Activated effector memory CD4-positive, alpha-beta T cell treated with Interleukin-2 at 50 U/mL for 16 hours (primary cell): ENCODE measurements around the gene ZNF180.
"Not testable (repeated sequence)": the region's sequence is repeated elsewhere in the genome, so short reads cannot be mapped to it uniquely, and the experiment has no call there.

ENCODE experiments used
- DNase-seq: peaks from one replicate; pipeline ENCODE4 v3.0.0-alpha.2; 2020

ZNF180 gene

GRCh38 chr19:44496711-44497110, 3.6 kb downstream of the ZNF180 start:
- no peak for DNase-seq

GRCh38 chr19:44476559-44477408, 23.5 kb downstream of the ZNF180 start:
- no peak for DNase-seq

GRCh38 chr19:44468730-44469129, 31.6 kb downstream of the ZNF180 start:
- DNase-seq = not testable (repeated sequence)

DNA sequence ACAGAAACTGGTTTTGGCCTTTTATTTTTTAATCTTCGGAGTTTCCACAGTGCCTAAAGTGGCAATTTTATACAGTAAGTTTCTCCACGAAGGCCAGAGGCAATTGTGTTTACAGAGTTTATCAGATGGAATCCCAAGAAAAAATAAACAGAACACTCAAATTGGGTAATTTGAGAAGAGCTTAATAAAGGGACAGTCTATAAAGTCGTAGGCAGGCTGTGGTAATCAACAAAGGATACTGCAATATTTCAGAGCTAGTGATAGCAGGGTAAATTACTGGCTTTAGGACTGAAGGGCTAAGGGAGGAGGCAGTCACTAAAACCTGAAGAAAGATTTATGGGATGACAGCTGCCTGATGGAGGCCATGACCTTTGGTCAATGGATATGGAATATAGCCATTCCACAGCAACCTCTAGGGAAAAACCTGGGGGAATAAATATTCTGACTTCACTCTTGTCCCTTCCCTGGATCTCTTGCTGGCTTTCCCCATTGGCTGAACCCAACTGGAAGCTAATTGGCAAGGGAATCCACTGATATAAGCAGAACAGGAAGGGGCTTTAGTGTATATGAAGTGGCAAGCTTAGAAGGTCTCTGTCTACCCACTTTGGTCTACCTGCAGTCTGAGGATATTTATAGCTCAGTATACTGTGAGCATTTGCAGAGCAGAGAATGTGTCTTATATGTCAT, 37.6 kb downstream of the ZNF180 start:
- DNase-seq = not testable (repeated sequence)

- not testable (repeated sequence) for DNase-seq
Observed at GRCh38 chr19:44456016-44456415, 44.3 kb downstream of the ZNF180 start.

DNA sequence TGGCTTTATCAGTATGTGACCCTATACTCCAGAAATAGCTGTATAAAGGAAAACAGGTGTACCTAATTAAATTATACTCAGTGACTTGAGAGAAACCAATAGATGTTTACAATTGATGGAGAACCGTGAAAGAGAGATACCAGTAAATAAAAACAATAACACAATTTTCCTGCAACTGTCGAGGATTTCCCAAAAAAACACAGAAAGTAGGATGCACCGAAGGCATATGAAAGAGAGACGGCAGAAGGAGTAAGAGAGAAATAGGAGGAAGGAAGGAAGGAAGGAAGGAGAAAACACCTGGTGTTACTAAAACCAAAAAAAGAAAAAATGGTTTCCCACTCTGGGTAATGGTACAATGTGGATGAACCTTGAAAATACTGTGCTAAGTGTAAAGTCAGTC, 45.2 kb downstream of the ZNF180 start:
- no peak for DNase-seq

DNA sequence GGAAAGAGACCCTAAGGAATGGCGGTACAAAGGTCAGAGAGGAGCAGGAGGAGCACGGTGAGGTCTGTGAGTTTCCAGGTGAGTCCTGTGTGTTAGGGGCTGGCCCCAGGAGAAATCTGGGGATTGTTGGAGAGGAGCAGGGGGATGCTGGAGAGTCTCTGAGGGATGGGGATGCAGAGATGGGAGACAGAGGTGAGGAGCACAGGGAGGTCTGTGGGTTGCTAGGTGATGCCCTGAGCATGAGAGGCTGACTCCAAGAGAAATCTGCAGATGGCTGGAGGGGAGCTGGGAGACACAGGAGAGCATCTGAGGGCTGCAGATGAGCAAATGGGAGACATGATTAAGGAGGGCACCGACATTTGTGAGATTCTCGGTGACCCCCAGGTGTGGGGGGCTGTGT, 48.0 kb downstream of the ZNF180 start:
- DNase-seq = no peak

DNA sequence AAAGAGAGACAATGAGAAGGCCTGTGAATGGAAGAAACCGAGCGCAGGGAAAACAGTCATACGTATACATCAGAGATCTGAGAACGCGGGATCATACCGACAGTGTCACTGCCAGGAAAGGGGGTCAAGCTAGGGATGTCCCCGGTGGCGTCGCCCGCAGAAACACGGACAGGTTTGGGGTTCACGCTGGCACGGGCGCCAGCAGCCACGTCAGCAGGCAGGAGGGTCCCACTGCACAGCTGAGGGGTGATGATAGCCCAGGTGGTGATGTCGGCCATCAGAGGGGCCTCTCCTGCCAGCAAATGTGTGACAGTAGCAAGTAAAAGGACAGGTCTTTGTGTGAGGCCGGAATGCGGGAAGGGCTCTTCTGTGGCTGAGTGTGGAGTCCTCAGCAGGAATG, 48.6 kb downstream of the ZNF180 start:
- no peak for DNase-seq

DNA sequence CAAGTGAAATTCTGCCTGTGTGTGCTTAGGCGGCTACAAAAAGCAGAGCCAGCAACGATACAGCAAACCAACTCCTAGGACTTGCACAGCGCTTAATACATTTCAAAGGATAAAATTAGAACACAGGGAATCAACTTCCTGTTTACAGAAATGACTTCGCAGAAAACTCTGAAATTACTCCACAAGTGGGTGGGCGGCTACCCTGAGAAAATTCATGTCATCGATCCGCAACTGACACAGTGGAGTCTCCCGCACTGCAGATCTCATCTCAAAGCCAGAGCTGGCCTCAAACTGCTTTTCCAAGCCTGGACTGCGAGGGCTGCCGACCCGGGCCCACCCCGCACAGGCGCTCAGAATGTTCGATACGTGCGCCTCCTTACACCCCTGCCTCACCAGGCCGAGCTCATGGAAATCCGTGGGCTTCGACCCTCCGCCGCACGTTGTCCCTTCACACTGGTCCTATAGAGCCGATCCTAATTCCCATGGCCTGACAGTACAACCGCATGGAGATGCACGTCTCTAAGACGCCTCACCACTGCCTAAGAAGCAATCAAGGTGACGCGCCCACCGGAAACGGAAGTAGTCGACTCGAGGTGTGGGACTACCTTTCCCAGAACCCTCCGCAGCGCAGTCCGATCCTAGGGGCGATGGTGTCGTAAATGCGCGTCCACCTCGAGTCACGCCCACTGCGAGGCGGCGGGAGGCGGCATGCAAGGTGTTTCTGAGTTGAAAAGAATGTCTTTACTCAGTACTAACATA, 52.2 kb downstream of the ZNF180 start, which contains the start of gene ZNF229:
TSS of gene ZNF229 (minus strand) at position 557 of the 759 bp plus-strand sequence. CDS start 5,625 bp downstream, outside the sequence.
- peak; percentile 16 for DNase-seq

- no peak for DNase-seq
Observed at GRCh38 chr19:44438441-44438840, 61.9 kb downstream of the ZNF180 start.

DNA sequence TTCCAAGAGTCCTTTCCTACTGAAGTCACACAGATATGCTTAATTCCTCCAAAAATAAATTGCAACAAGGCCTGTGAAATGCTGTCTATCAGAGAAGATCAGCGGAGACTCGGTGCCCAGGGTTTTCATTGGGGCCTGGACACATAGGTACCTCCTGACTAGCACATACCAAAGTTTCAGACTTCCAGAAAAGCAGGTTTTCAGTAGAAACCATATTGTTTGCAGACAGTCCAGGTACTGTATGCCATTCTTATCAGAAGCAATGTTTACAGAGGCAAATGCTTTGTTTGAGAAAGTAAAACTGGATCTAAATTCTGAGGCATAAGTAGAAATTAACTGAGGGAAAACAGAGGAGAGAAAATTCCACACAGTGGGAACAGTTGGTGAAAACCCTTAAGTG, 64.9 kb downstream of the ZNF180 start:
- no peak for DNase-seq

DNA sequence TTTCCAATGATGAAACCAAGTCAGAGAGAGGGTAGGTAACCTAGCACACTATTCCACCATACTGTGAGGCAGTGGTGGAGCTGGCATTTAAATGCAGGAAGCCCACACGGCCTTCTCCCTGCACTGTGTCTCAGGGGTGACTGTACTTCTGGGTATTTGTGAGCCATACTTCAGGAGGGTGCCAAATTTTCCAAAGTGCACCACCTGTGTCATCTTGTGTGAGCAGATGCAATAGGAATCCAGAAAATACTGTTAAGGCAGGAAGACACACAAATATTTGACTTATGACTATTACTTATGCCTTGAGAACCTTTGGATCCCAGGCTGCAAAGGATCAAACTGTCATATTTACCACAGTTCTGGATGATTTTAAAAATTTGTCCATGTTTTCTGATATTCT, 69.4 kb downstream of the ZNF180 start:
- no peak for DNase-seq
